Subcutaneous adipose tissue (tissue), 4 donors: Measurements from ENCODE around the gene BET1. TPM values are rescaled to one million over a fixed set of nuclear protein-coding genes. Genes with fewer than 3 reads are reported as not detected.

Experiments used
- CTCF ChIP-seq: fragments of 450-650 bp; IDR thresholded peaks from one replicate; pipeline ENCODE4 v1.5.1; 2016; ENCODE audit warnings: low read depth, mild to moderate bottlenecking, control low read depth, antibody characterized with exemption, moderate library complexity
- total RNA-seq, 4 donors: library from RNA; depleted of rRNA; stranded (reverse); fragments of >200 nt; gene quantifications; one replicate each; pipeline ENCODE4 v1.1.0, GENCODE V29; 2016

BET1 gene
- 10 to 100 TPM; 23.3 to 46.5 (median 24.4) TPM for total RNA-seq

GRCh38 chr7:94004024-94004951 lies at the start of gene BET1:
Gene BET1, minus strand, starts transcription at chr7:94004355. Its CDS starts 139 bp downstream, at chr7:94004216.
- no peak for TF ChIP-seq CTCF

- no peak for TF ChIP-seq CTCF
Observed at GRCh38 chr7:94053532-94053931, 49.4 kb upstream of the BET1 start.

- TF ChIP-seq CTCF, result no peak
Observed at GRCh38 chr7:94052398-94053180, 48.4 kb upstream of the BET1 start.

GRCh38 chr7:94050046-94050445 lies 45.9 kb upstream of the BET1 start:
- no peak for TF ChIP-seq CTCF

- no peak for TF ChIP-seq CTCF
Observed at GRCh38 chr7:94049615-94050014, 45.5 kb upstream of the BET1 start.

- no peak for TF ChIP-seq CTCF
Observed at GRCh38 chr7:94048755-94049154, 44.6 kb upstream of the BET1 start.

- TF ChIP-seq CTCF, result no peak
Observed at GRCh38 chr7:94047956-94048355, 43.8 kb upstream of the BET1 start.
